Body of pancreas (tissue), 4 donors: Measurements from ENCODE around the gene FHAD1. TPM values are rescaled to one million over a fixed set of nuclear protein-coding genes. Genes with fewer than 3 reads are reported as not detected.
"Not testable (repeated sequence)": the region's sequence is repeated elsewhere in the genome, so short reads cannot be mapped to it uniquely, and the experiment has no call there.

Experiments
- ATAC-seq: fragments of 150-250 bp; one replicate; pipeline ENCODE4 v1.9.1; 2016
- DNase-seq, 4 donors: peaks; one replicate each; pipeline ENCODE4 v3.0.0-alpha.2; 2019
- H3K27ac ChIP-seq, 4 donors: fragments of 200-600 bp; sonication (generic); 1 replicate in 3 of 4; 2 replicates in 1 of 4; pipeline versions ENCODE4 v1.5.1 to v1.6.1; 2016 to 2019; ENCODE audit warnings: mild to moderate bottlenecking in 1 of 4, mixed read lengths in 1 of 4, moderate library complexity in 1 of 4
- H3K27me3 ChIP-seq, 2 donors: fragments of 200-600 bp; sonication (generic); one replicate each; pipeline ENCODE4 v1.6.0; 2016; ENCODE audit warnings: mild to moderate bottlenecking in 1 of 2
- H3K36me3 ChIP-seq, 2 donors: fragments of 200-600 bp; sonication (generic); replicated peaks in 1 of 2; 2 replicates each; pipeline ENCODE4 v1.5.1; 2016; ENCODE audit warnings: low read depth in 2 of 2; ENCODE audit not compliant: insufficient read depth in 1 of 2
- H3K4me1 ChIP-seq: fragments of 200-600 bp; sonication (generic); one replicate; pipeline ENCODE4 v1.6.0; 2016
- H3K4me3 ChIP-seq, 2 donors: fragments of 200-600 bp; sonication (generic); 1 replicate in 1 of 2; 2 replicates in 1 of 2; pipeline ENCODE4 v1.5.1; 2016 to 2019
- H3K9me3 ChIP-seq, 3 donors: fragments of 200-600 bp; sonication (generic); 1 replicate in 2 of 3; 2 replicates in 1 of 3; pipeline ENCODE4 v1.5.1; 2016
- POLR2A ChIP-seq, 3 donors: fragments of 450-650 bp; IDR thresholded peaks; one replicate each; pipeline ENCODE4 v1.6.1; 2016; ENCODE audit warnings: antibody characterized with exemption in 3 of 3, mild to moderate bottlenecking in 2 of 3
- WGBS, 2 donors: methylation state at CpG; one replicate each; pipeline ENCODE4 v1.1.5; 2017; 5-methylcytosine and 5-hydroxymethylcytosine counted together
- intact Hi-C: fragments of 100-400 bp; cut with DNase I; formaldehyde crosslinking; loops from one replicate; pipeline ENCODE4 v1.15.1; 2023
- total RNA-seq, 2 donors: library from RNA; depleted of rRNA; stranded (reverse); fragments of >200 nt; gene quantifications; one replicate each; pipeline ENCODE4 v1.1.0, GENCODE V29; 2016
- TF ChIP-seq, protein P1 (sequence below), 7 experiments: fragments of 450-650 bp in 4 of 7; fragments of 200-600 bp in 3 of 7; sonication (generic) in 3 of 7; IDR thresholded peaks; one replicate each; pipeline ENCODE4 v1.5.1; 2016 to 2019; ENCODE audit warnings: antibody characterized with exemption in 7 of 7

Gene FHAD1
- total RNA-seq, 2 donors from 2014 or later: 2.9 to 4.9 TPM

- Histone ChIP-seq H3K4me1 (peaks cover 20% of the 10 kb centered on the region), H3K36me3 (no peaks in the 10 kb centered on the region), H3K27me3 (no peaks in the 10 kb centered on the region), H3K27ac (peak overlapping the region in 3 of 4 donors; percentile 49 to 69 (median 56)), H3K9me3 (no peaks in the 10 kb centered on the region), H3K4me3 (no peak overlapping the region)
- 58 to 74% methylated on average over 19 to 21 of the region's 21 CpGs for WGBS, 2 donors
- no peak for ATAC-seq
- TF ChIP-seq, protein P1, sequence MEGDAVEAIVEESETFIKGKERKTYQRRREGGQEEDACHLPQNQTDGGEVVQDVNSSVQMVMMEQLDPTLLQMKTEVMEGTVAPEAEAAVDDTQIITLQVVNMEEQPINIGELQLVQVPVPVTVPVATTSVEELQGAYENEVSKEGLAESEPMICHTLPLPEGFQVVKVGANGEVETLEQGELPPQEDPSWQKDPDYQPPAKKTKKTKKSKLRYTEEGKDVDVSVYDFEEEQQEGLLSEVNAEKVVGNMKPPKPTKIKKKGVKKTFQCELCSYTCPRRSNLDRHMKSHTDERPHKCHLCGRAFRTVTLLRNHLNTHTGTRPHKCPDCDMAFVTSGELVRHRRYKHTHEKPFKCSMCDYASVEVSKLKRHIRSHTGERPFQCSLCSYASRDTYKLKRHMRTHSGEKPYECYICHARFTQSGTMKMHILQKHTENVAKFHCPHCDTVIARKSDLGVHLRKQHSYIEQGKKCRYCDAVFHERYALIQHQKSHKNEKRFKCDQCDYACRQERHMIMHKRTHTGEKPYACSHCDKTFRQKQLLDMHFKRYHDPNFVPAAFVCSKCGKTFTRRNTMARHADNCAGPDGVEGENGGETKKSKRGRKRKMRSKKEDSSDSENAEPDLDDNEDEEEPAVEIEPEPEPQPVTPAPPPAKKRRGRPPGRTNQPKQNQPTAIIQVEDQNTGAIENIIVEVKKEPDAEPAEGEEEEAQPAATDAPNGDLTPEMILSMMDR (IDR thresholded peaks at IDR 0.05): no peak
- TF ChIP-seq POLR2A (IDR thresholded peaks at IDR 0.05): no peak
- intact Hi-C loops: no loop called here
- peak in 1 of 4 donors; percentile 17 for DNase-seq
These were observed 124.9 kb downstream of the FHAD1 start for GRCh38 chr1:15371610-15372545.

GRCh38 chr1:15378729-15379128, 131.7 kb downstream of the FHAD1 start:
- intact Hi-C loops: no loop called here
- Histone ChIP-seq H3K36me3 (no peaks in the 10 kb centered on the region), H3K4me1 (no peaks in the 10 kb centered on the region), H3K9me3 (no peaks in the 10 kb centered on the region), H3K4me3 (no peak overlapping the region), H3K27me3 (no peaks in the 10 kb centered on the region), H3K27ac (no peak overlapping the region)
- DNase-seq: no peak
- 88 to 90% methylated on average over 8 of the region's 8 CpGs for WGBS, 2 donors
- TF ChIP-seq, protein P1 (IDR thresholded peaks at IDR 0.05): no peak
- no peak for TF ChIP-seq POLR2A (IDR thresholded peaks at IDR 0.05)
- ATAC-seq: no peak

- 72 to 91% methylated on average over 8 to 9 of the region's 9 CpGs for WGBS, 2 donors
- H3K4me1 ChIP-seq, H3K4me3 ChIP-seq, ATAC-seq, H3K9me3 ChIP-seq, H3K36me3 ChIP-seq, H3K27ac ChIP-seq, H3K27me3 ChIP-seq, DNase-seq, intact Hi-C loops: not testable (repeated sequence)
These were observed 132.1 kb downstream of the FHAD1 start for GRCh38 chr1:15379151-15379550.

- WGBS, 2 donors: 73 to 80% methylated on average over 22 of the region's 22 CpGs
- Histone ChIP-seq H3K4me1 (no peaks in the 10 kb centered on the region), H3K27me3 (no peaks in the 10 kb centered on the region), H3K36me3 (no peaks in the 10 kb centered on the region), H3K27ac (no peak overlapping the region), H3K4me3 (no peak overlapping the region), H3K9me3 (no peaks in the 10 kb centered on the region)
- DNase-seq (peak in 1 of 4 donors; percentile 27), ATAC-seq (no peak)
- intact Hi-C loops: no loop called here
- no peak for TF ChIP-seq POLR2A (IDR thresholded peaks at IDR 0.05)
- TF ChIP-seq, protein P1 (IDR thresholded peaks at IDR 0.05): peak in 1 of 7 experiments; percentile 25
These were observed 133.8 kb downstream of the FHAD1 start for GRCh38 chr1:15380601-15381508.

DNA sequence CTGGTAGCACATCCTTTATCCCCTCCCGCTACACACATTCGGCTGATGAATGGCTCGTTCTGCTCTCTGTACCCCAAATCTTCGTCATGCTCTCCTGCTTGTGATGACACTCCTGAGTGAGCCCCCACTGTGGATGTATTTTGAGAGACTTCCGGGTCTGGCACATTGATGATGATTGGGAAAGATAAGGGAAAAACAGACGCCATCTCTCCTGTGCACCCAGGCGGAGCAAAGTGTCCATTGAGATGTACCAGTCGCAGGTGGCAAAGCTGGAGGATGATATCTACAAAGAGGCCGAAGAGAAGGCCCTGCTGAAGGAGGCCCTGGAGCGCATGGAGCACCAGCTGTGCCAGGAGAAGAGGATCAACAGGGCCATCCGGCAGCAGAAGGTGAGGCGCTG, 134.8 kb downstream of the FHAD1 start:
- intact Hi-C loops: no loop called here
- no peaks in the 10 kb centered on the region for H3K4me1 ChIP-seq
- 90 to 91% methylated on average over 12 of the region's 12 CpGs for WGBS, 2 donors
- H3K4me3 ChIP-seq: no peak overlapping the region
- no peaks in the 10 kb centered on the region for H3K9me3 ChIP-seq
- no peaks in the 10 kb centered on the region for H3K36me3 ChIP-seq
- no peak for TF ChIP-seq POLR2A (IDR thresholded peaks at IDR 0.05)
- TF ChIP-seq, protein P1 (IDR thresholded peaks at IDR 0.05): no peak
- H3K27ac ChIP-seq: no peak overlapping the region
- ATAC-seq: no peak
- H3K27me3 ChIP-seq: no peaks in the 10 kb centered on the region
- no peak for DNase-seq
